ENCODE results near the gene PLAAT2.

The PLAAT2 gene

DNA sequence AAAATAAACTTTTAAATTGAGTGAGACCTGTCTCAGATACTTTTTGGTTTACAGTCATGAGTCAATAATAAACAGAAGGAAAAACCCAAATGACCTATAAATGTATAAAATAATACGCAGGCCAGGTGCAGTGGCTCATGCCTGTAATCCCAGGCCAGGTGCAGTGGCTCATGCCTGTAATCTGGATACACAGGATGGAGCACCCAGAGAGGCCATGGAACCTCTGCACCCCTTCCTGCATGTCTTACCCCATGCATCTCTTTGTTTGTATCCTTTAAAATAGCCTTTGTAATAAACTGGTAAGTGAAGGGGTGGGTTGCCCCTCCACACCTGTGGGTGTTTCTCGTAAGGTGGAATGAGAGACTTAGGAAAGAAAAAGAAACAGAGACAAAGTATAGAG, 35.5 kb downstream of the PLAAT2 start:
- TF ChIP-seq, protein P1, sequence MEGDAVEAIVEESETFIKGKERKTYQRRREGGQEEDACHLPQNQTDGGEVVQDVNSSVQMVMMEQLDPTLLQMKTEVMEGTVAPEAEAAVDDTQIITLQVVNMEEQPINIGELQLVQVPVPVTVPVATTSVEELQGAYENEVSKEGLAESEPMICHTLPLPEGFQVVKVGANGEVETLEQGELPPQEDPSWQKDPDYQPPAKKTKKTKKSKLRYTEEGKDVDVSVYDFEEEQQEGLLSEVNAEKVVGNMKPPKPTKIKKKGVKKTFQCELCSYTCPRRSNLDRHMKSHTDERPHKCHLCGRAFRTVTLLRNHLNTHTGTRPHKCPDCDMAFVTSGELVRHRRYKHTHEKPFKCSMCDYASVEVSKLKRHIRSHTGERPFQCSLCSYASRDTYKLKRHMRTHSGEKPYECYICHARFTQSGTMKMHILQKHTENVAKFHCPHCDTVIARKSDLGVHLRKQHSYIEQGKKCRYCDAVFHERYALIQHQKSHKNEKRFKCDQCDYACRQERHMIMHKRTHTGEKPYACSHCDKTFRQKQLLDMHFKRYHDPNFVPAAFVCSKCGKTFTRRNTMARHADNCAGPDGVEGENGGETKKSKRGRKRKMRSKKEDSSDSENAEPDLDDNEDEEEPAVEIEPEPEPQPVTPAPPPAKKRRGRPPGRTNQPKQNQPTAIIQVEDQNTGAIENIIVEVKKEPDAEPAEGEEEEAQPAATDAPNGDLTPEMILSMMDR (IDR thresholded peaks at IDR 0.05; ENCODE audit: low read depth, low read length, missing control alignments), result no peak
- H3K4me3 ChIP-seq (replicated peaks; ENCODE audit: low read depth, low read length), result no peak overlapping the region
- DNase-seq (ENCODE audit: extremely low read depth, low read depth), result no peak

DNA sequence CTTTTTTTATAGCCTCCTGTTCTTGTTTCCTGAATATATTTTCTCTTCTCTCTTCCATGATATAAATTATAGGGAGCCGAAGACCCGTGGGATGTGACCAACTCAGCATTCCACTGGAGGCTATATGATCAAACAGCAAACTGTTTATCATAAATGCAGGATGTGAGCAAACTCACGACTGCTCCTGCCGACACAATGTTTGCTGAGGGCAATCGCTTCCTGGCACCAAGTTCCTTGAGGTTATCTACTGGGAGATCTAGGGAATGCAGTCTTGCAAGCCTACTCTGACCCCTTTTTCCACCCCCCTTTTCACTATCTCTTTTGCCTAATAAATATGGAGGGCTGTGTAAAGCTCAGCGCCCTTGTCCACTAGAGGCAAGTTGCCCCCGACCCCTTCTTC, 40.0 kb downstream of the PLAAT2 start:
- TF ChIP-seq, protein P1 (IDR thresholded peaks at IDR 0.05; ENCODE audit: low read depth, low read length, missing control alignments), result no peak
- DNase-seq (ENCODE audit: extremely low read depth, low read depth), result no peak
- H3K4me3 ChIP-seq (replicated peaks; ENCODE audit: low read depth, low read length), result no peak overlapping the region

DNA sequence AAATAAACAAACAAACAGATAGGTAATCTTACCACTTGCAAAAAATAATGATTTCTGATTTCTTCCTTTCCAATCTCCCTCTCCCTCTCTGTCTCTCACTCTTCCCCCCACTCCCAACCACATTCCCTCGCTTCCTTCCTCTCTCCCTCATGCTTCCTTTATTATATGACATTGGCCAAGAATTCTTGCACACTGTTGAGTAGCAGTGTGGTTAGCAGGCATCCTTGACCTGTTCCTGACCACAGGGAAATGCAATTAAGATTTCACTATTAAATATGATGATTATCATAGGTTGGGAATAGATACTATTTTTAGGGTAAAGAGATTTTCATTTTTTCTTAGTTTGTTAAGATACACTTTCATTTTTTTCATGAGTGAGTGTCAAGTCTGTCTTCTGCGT, 41.3 kb downstream of the PLAAT2 start:
- TF ChIP-seq, protein P1 (IDR thresholded peaks at IDR 0.05; ENCODE audit: low read depth, low read length, missing control alignments), result no peak
- no peak overlapping the region for H3K4me3 ChIP-seq (replicated peaks; ENCODE audit: low read depth, low read length)
- no peak for DNase-seq (ENCODE audit: extremely low read depth, low read depth)

DNA sequence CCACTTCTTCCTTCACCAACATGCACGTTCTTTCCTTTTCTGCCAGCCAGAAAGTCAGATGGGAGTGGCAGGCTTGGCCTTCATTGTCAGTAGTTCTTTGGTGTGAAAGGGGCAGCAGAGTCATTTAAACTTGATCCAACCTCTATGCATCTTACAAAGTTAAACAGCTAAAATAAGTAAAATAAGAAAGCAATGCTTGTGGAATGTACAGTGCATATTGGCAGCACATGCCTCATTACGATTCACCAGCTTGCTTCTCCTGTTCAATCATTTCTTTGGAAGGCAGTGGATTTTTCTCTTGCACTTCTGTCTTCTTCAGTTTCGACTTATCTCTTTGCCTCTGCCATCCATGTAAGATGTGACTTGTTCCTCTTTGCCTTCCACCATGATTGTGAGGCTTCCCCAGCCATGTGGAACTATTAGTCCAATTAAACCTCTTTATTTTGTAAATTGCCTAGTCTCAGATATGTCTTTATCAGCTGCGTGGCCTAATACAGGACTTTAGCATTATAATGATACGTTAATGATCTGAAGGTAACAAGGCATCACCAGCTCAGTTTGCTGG, 42.5 kb downstream of the PLAAT2 start:
- no peak for DNase-seq (ENCODE audit: extremely low read depth, low read depth)
- TF ChIP-seq, protein P1 (IDR thresholded peaks at IDR 0.05; ENCODE audit: low read depth, low read length, missing control alignments), result no peak
- no peak overlapping the region for H3K4me3 ChIP-seq (replicated peaks; ENCODE audit: low read depth, low read length)

DNA sequence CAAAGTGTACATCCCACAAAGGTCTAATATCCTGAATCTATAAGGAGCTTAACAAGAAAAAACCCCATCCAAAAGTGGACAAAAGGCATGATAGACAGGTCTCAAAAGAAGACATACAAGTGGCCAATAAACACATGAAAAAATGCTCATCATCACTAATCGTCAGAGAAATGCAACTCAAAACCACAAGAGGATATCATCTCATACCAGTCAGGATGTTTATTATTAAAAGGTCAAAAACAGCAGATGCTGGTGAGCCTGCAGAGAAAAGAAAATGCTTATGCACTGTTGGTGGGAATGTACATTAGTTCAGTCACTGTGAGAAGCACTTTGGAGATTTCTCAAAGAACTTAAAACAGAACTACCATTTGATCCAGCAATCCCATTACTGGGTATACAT, 44.6 kb downstream of the PLAAT2 start:
- H3K4me3 ChIP-seq (replicated peaks; ENCODE audit: low read depth, low read length), result no peak overlapping the region
- DNase-seq (ENCODE audit: extremely low read depth, low read depth), result no peak
- TF ChIP-seq, protein P1 (IDR thresholded peaks at IDR 0.05; ENCODE audit: low read depth, low read length, missing control alignments), result no peak

DNA sequence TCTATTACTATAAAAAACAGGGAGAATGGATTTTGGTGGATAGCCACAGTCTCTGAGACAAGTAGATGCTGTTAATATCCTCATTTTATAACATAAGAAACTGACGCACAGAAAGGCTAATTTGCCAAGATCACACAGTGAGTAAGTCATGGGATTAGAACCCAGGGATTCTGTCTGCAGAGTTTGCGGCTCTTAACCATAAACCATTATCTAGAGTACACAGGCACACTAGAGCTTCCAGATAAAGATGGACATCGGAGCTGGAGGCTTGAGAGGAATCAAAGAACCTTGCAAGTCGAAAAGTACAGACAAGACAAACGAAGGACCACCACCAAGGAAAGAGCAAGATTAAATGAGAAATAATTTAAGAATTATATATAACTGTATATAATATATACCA, 46.0 kb downstream of the PLAAT2 start:
- no peak for DNase-seq (ENCODE audit: extremely low read depth, low read depth)
- TF ChIP-seq, protein P1 (IDR thresholded peaks at IDR 0.05; ENCODE audit: low read depth, low read length, missing control alignments), result no peak
- no peak overlapping the region for H3K4me3 ChIP-seq (replicated peaks; ENCODE audit: low read depth, low read length)

DNA sequence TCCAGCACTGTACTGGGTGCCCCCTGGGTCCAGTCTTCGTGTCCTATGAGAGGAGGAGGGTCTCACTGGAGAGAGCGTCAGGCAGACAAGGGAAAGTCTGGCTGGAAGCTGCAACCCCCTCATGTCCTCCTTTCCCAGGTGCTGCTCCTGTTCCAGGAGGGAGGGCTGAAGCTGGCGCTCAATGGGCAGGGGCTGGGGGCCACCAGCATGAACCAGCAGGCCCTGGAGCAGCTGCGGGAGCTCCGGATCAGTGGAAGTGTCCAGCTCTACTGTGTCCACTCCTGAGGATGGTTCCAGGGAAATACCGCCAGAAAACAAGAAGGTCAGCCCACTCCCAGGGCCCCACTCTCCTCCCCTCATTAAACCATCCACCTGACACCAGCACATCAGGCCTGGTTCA, 47.1 kb downstream of the PLAAT2 start:
- no peak for DNase-seq (ENCODE audit: extremely low read depth, low read depth)
- TF ChIP-seq, protein P1 (IDR thresholded peaks at IDR 0.05; ENCODE audit: low read depth, low read length, missing control alignments), result no peak
- H3K4me3 ChIP-seq (replicated peaks; ENCODE audit: low read depth, low read length), result no peak overlapping the region
